T-helper 1 cell treated with Interleukin-12 subunit alpha and Interleukin-12 subunit beta and Interleukin-4 antibody, amounts not matched to agents 30 μg/mL and 1 μg/mL, for 36 hours (primary cell): ENCODE measurements around the gene SYNPO2L.
"Not testable (repeated sequence)": the region's sequence is repeated elsewhere in the genome, so short reads cannot be mapped to it uniquely, and the experiment has no call there.

Source experiments
- H3K27ac Mint-ChIP-seq: one replicate; pipeline ENCODE4 v1.8.0; 2021; ENCODE audit warnings: mild to moderate bottlenecking, mixed read lengths
- H3K27me3 Mint-ChIP-seq: one replicate; pipeline ENCODE4 v1.8.0; 2021; ENCODE audit warnings: low read depth, mixed read lengths
- H3K36me3 Mint-ChIP-seq: one replicate; pipeline ENCODE4 v1.8.0; 2021; ENCODE audit warnings: low read depth, mixed read lengths
- H3K4me1 Mint-ChIP-seq: one replicate; pipeline ENCODE4 v1.8.0; 2021; ENCODE audit warnings: low read depth, mixed read lengths
- H3K4me3 Mint-ChIP-seq: one replicate; pipeline ENCODE4 v1.8.0; 2021; ENCODE audit warnings: mild to moderate bottlenecking, moderate library complexity, mixed read lengths
- H3K9me3 Mint-ChIP-seq: one replicate; pipeline ENCODE4 v1.8.0; 2021; ENCODE audit warnings: mixed read lengths

SYNPO2L gene, protein sequence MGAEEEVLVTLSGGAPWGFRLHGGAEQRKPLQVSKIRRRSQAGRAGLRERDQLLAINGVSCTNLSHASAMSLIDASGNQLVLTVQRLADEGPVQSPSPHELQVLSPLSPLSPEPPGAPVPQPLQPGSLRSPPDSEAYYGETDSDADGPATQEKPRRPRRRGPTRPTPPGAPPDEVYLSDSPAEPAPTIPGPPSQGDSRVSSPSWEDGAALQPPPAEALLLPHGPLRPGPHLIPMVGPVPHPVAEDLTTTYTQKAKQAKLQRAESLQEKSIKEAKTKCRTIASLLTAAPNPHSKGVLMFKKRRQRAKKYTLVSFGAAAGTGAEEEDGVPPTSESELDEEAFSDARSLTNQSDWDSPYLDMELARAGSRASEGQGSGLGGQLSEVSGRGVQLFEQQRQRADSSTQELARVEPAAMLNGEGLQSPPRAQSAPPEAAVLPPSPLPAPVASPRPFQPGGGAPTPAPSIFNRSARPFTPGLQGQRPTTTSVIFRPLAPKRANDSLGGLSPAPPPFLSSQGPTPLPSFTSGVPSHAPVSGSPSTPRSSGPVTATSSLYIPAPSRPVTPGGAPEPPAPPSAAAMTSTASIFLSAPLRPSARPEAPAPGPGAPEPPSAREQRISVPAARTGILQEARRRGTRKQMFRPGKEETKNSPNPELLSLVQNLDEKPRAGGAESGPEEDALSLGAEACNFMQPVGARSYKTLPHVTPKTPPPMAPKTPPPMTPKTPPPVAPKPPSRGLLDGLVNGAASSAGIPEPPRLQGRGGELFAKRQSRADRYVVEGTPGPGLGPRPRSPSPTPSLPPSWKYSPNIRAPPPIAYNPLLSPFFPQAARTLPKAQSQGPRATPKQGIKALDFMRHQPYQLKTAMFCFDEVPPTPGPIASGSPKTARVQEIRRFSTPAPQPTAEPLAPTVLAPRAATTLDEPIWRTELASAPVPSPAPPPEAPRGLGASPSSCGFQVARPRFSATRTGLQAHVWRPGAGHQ

DNA sequence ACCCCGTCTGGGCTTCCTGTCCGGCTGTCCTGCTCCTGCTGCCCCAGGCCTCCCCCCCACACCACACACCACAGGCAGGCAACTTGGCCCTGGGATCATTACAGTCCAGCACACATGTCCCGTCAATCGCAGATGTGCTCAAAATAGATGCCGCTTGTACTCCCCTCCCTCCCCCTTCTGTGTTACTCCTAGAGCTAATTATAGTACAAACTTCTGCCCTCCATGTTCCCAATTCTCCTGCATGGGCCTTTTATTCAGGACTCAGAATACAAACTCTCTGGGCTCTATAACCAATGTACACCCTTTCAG, at the start of gene SYNPO2L:
Gene SYNPO2L (minus strand): TSS at position 40 of the 309 bp plus-strand sequence. CDS start 107 bp downstream, outside the sequence.
- Mint-ChIP-seq H3K27ac (no peak within 1 kb of the TSS), H3K36me3 (no peaks in the 10 kb centered on the region), H3K9me3 (no peaks in the 10 kb centered on the region), H3K4me3 (no peak within 1 kb of the TSS), H3K27me3 (no peaks in the 10 kb centered on the region), H3K4me1 (peaks cover 2% of the 10 kb centered on the region)

DNA sequence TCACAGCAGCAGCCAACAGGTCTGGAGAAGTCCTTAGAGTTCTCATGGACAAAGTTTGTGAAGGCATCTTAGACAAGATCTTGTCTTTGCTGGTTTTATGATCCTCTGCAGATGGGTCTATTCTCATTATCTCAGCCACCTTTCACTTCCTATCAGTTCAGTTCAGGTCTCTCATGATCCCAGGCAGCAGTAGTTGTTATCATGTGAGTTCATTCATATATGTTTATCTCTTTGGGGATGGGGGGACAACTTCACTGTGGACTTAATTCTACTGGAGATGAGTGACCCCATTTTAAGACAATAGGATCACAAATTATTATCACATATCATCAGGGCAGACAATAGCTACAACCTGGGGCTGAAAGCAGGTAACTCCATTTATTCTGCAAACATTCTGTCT, 48.1 kb upstream of the SYNPO2L start:
- not testable (repeated sequence) for H3K27ac Mint-ChIP-seq, H3K4me1 Mint-ChIP-seq, H3K4me3 Mint-ChIP-seq, H3K9me3 Mint-ChIP-seq, H3K27me3 Mint-ChIP-seq
- H3K36me3 Mint-ChIP-seq: peaks cover 22% of the 10 kb centered on the region

DNA sequence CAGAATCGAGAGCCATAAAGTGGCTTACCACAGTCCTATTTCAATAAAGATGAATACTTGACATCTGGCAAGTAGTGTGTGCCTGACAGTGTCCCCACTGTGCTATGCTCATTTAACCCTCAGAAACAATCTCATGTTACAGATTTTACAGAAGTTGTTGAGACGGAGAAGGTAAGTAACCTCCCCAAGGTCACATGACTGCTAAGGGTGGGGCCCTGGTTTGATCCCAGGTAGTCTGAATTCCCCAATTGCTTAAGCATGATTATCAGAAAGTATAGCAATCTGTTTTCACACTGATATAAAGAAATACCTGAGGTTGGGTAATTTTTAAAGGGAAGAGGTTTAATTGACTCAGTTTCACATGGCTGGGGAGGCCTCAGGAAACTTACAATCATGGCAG, 43.0 kb upstream of the SYNPO2L start:
- H3K36me3 Mint-ChIP-seq: peaks cover 16% of the 10 kb centered on the region
- not testable (repeated sequence) for H3K9me3 Mint-ChIP-seq, H3K4me3 Mint-ChIP-seq, H3K27me3 Mint-ChIP-seq, H3K4me1 Mint-ChIP-seq, H3K27ac Mint-ChIP-seq

DNA sequence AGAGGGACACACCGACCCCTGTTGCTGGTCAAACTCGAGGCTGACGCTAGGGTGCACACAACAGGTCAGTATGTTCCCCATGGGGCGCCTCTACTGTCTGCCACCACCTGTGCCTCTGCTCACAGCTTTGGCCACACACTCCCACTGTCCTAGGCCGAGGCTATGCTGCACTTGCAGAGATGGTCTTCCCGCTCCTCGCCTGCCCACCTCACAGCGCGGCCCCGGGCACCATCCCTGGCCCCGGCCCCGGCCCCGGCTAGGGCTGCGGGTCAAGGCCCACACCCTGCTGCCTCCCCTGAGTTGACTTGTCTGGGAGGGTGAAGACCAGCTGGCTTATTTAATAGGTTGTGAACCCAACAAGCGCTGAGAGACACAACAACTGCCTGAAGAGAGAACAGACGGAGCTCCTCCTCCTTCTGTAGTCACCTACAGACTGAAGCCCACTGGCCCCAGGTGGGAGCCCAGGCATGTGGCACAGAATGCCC, 41.9 kb upstream of the SYNPO2L start, which contains the start of gene AGAP5:
Gene AGAP5 (minus strand): TSS at position 435 of the 485 bp plus-strand sequence. CDS start 354 bp downstream, at position 81.
- H3K4me3 Mint-ChIP-seq, H3K27ac Mint-ChIP-seq, H3K27me3 Mint-ChIP-seq, H3K9me3 Mint-ChIP-seq, H3K4me1 Mint-ChIP-seq: not testable (repeated sequence)
- H3K36me3 Mint-ChIP-seq: peaks cover 11% of the 10 kb centered on the region

DNA sequence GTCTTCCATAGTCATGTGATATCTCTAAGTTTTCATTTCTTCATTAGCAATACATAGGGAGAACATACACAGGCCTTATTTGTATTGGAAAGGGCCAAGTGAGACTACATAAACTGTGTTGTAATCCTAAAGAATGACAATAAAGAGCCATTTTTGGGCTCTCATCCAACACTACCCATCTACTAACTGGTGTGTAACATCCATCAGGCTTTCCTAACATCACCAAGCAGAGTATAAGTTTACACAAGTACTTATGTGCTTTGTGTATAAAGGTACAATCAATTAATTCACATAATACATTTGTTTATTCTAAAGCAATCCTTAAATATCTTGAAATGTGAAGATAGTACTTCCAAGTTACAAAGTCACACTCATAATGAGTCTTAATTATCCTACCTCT, 39.5 kb upstream of the SYNPO2L start:
- not testable (repeated sequence) for H3K36me3 Mint-ChIP-seq, H3K27ac Mint-ChIP-seq, H3K4me3 Mint-ChIP-seq, H3K27me3 Mint-ChIP-seq, H3K4me1 Mint-ChIP-seq, H3K9me3 Mint-ChIP-seq

DNA sequence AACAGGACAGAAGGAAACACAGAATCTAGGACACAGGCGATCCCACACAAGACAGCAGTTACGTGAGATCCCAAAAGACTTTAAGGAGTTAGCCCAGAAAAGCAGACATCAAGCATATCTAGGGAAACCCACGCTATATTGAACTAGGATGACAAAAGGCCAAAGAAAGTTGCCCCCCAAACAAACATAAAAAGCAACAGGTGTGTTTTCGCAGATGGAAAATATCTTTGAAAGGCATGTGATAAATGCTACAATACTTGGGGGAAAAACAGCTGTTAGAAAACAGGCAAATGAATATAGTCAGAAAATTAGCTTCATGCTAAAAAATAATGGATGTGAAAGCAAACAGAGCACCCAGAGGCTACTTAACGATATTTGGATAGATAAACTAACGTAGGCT, 34.9 kb upstream of the SYNPO2L start:
- not testable (repeated sequence) for H3K36me3 Mint-ChIP-seq, H3K4me1 Mint-ChIP-seq, H3K27me3 Mint-ChIP-seq, H3K9me3 Mint-ChIP-seq, H3K27ac Mint-ChIP-seq, H3K4me3 Mint-ChIP-seq

DNA sequence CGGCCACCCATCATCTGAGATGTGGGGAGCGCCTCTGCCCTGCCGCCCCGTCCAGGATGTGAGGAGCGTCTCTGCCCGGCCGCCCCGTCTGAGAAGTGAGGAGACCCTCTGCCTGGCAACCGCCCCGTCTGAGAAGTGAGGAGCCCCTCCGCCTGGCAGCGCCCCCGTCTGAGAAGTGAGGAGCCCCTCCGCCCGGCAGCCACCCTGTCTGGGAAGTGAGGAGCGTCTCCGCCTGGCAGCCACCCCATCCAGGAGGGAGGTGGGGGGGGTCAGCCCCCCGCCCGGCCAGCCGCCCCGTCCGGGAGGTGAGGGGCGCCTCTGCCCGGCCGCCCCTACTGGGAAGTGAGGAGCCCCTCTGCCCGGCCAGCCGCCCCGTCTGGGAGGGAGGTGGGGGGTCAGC, 33.8 kb upstream of the SYNPO2L start:
- not testable (repeated sequence) for H3K4me1 Mint-ChIP-seq, H3K27ac Mint-ChIP-seq, H3K9me3 Mint-ChIP-seq, H3K36me3 Mint-ChIP-seq, H3K27me3 Mint-ChIP-seq, H3K4me3 Mint-ChIP-seq

DNA sequence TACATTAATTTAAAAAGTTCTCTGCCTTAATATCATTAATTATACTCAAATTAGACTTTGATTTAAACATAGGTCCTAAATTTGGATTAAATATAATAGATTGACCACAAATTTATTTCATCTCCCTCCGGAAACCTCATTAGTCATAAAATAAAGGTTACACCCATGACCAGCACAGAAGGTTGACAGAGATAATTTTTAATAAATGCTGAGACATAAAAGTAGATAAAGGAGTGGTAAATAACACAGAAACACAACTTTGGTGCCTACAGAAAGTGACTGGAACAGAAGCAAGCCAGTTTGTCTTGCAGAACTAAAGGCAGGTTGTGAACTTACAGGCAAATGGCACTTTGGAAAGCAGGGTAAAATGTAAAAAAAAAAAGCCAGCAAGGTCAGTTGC, 31.8 kb upstream of the SYNPO2L start:
- not testable (repeated sequence) for H3K4me3 Mint-ChIP-seq, H3K27me3 Mint-ChIP-seq, H3K27ac Mint-ChIP-seq

DNA sequence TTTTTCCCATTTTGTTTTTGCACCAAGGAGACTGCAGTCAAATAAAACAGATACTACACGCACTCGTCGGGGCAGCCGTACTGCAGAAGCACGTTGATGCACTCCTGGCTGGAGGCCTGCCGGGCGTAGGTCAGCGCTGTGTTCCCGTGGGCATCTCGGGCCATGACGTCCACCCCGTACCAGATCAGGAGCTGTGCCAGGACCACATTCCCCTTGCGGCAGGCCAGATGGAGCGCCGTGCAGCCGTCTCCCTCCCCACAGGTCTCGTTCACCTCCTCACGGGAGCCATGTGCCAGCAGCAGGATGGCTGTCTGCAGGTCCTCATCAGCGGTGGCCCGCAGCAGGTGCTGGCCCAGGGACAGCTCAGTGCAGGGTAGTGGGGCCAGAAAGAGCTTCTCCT, 18.7 kb upstream of the SYNPO2L start:
- not testable (repeated sequence) for H3K9me3 Mint-ChIP-seq, H3K4me3 Mint-ChIP-seq, H3K36me3 Mint-ChIP-seq, H3K4me1 Mint-ChIP-seq, H3K27ac Mint-ChIP-seq, H3K27me3 Mint-ChIP-seq

More for the DNA sequence above, 31.8 kb upstream of the SYNPO2L start:
- H3K36me3 Mint-ChIP-seq, H3K9me3 Mint-ChIP-seq, H3K4me1 Mint-ChIP-seq: not testable (repeated sequence)

DNA sequence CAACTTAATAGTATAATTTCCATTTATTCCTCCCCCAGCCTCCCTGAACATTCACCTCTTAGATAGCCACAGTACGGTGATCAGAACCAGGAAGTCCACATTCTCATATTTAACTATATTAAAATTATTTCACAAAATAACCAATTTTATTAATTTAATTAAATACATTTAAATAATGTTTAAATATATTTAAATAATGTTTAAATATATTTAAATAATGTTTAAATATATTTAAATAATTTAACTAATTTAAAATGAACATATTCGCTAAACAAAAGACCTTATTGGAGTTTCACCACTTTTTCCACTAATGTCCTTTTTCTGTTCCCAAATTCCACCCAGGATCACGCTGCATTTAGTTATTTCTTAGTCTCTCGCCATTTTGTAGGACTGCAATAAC, 12.5 kb upstream of the SYNPO2L start:
- H3K9me3 Mint-ChIP-seq, H3K4me1 Mint-ChIP-seq, H3K36me3 Mint-ChIP-seq, H3K27me3 Mint-ChIP-seq, H3K4me3 Mint-ChIP-seq, H3K27ac Mint-ChIP-seq: not testable (repeated sequence)

DNA sequence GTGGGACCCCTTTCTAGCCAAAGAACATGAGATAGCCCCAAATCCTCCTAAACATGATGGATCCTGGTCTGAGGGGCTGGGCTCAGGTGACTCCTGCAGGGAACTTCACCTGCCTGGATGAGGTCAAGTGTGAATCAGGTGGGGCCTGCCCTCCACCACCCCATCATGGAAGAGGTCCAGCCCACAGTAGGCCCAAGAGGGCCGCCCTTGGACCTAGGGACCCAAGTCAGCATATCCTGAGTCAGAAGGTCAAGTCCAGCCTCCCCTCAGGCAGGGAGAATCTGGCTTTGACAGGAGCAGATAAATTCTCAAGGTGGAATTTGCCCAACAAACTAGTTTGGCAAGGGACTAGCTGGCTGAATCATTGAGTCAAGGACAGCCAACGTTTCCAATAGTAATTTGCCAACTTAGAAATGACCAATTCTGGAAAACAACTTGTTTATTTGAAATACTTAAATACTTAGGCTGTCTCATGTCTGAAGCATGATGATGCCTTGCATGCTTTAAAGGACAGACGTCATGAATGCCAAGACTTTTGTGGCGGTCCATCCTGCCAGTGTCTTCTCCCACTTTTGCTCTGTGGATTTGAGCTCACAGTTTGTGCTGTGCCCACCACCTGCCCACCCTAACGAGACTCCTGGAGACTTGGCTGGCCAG, 10.5 kb upstream of the SYNPO2L start:
- not testable (repeated sequence) for H3K4me3 Mint-ChIP-seq, H3K9me3 Mint-ChIP-seq, H3K36me3 Mint-ChIP-seq, H3K4me1 Mint-ChIP-seq, H3K27ac Mint-ChIP-seq, H3K27me3 Mint-ChIP-seq

DNA sequence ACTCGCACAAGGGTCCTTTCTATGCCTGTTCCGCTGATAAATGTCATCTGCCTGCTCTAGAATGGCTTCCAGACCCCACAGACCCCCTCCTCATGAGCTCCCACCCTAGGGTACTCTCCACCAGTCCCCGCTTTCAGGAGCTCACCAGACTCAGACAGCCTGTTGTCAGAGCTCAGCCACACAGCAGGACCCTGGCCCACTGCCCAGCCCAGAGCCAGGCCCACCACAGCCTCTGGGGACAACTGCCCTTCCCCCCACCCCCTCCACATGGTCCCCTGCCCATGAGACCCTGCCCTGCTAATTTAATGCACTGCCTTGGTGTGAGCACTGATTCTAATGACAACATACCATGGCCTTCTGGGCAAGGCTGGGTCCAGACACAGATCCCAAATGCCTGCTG, 9.8 kb upstream of the SYNPO2L start:
- not testable (repeated sequence) for H3K9me3 Mint-ChIP-seq, H3K27me3 Mint-ChIP-seq, H3K4me1 Mint-ChIP-seq, H3K27ac Mint-ChIP-seq, H3K4me3 Mint-ChIP-seq, H3K36me3 Mint-ChIP-seq

DNA sequence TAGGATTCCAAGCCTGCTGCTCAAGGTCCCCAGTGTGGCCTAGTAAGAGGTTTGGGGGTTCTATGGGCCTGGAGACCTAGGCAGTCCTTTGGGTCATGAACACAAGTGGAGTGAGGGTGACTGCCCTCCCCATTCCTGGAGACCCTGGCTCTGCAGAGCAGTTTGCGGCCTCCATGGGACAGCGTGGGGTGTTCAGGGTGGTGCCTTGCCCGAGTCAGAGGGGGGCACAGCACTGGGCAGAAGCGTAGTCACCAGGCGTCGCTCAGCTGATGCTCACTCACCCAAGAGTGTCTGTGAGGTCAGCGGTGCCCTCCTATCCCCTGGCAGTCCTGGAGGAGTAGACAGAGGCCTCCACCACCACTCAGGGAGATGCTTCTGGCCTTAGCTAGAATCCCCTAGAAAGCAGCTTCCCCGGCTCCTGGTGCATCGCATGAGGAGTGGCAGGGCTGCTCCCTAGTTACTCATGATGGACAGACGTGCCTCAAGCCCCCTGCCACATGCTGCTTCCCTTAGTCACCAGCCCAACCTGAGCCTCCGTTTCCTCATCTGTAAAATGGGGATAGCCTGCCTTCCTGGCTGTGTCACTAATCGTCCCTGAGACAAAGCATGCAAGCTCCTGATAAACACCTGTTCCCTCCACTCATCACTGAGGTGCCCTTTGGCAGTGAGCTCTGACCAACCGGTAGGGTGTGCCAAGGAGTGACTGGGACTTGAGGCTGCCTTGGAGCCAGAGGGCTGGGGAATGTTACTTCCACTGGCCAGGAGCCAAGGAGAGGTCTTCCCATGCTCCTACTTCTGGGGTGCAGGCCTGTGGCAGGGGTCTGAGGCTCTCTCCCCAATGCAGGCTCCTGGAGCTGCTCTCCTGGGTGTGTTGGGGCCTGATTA, 8.6 kb upstream of the SYNPO2L start:
- not testable (repeated sequence) for H3K36me3 Mint-ChIP-seq, H3K27me3 Mint-ChIP-seq, H3K4me3 Mint-ChIP-seq, H3K27ac Mint-ChIP-seq, H3K9me3 Mint-ChIP-seq, H3K4me1 Mint-ChIP-seq

DNA sequence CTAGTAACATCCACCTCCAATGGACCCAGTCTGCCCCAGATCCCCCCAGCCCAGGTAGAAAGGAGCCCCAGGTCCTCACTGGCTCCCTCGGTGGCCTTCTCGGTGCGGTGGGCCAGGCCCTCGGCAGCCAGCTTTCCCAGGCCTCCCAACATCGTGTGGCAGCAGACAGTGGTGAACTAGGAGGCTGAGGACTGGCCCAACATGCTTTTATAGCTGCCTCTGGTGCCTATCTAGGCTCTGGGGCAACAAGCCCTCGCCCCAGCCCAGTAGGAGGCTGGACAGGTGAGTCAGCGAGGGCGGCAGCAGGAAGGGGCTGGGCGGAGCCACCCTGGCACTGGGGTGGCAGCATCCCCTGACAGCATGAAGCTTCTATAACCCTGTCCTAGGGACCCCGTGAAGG, 7.8 kb upstream of the SYNPO2L start:
- H3K4me1 Mint-ChIP-seq, H3K27ac Mint-ChIP-seq, H3K4me3 Mint-ChIP-seq, H3K9me3 Mint-ChIP-seq, H3K36me3 Mint-ChIP-seq, H3K27me3 Mint-ChIP-seq: not testable (repeated sequence)
